K562 (cell line): ENCODE data around the gene B3GNT9. TPM values are rescaled to one million over a fixed set of nuclear protein-coding genes. Genes with fewer than 3 reads are reported as not detected.

Source experiments
- CBX5 ChIP-seq: IDR thresholded peaks from 2 replicates; pipeline ENCODE4 v1.6.1; 2014; ENCODE audit warnings: low read depth, borderline replicate concordance
- ESRRA ChIP-seq: fragments of 450-650 bp; IDR thresholded peaks from 2 replicates; pipeline ENCODE4 v1.6.1; 2014; ENCODE audit warnings: low read depth, mild to moderate bottlenecking, moderate library complexity, borderline replicate concordance
- FOXP1 ChIP-seq: sonication (generic); formaldehyde crosslinking; IDR thresholded peaks from 2 replicates; pipeline ENCODE4 v1.8.0; 2022; ENCODE audit warnings: mild to moderate bottlenecking, missing genetic modification reagents
- HOXB6 ChIP-seq: fragments of 250-450 bp; sonication (Bioruptor Pico); IDR thresholded peaks from 2 replicates; pipeline ENCODE4 v1.5.1; 2022; ENCODE audit warnings: mild to moderate bottlenecking, borderline replicate concordance
- MAFK ChIP-seq: IDR thresholded peaks from 2 replicates; pipeline ENCODE4 v1.6.1; 2011; ENCODE audit warnings: low read length, improper control_type of control experiment
- MIER1 ChIP-seq: fragments of 450-650 bp; IDR thresholded peaks from 2 replicates; pipeline ENCODE4 v1.6.1; 2016; ENCODE audit warnings: antibody characterized with exemption, mild to moderate bottlenecking, low read depth
- MXI1 ChIP-seq: IDR thresholded peaks from 2 replicates; pipeline ENCODE4 v1.6.1; 2011; ENCODE audit warnings: low read depth, mild to moderate bottlenecking, improper control_type of control experiment, low read length
- POU5F1 ChIP-seq: fragments of 150-350 bp; IDR thresholded peaks from 2 replicates; pipeline ENCODE4 v1.6.1; 2014; ENCODE audit warnings: borderline replicate concordance, low read length, low read depth, mild to moderate bottlenecking; ENCODE audit not compliant: partially characterized antibody
- RNF2 ChIP-seq: sonication (generic); IDR thresholded peaks from 2 replicates; pipeline ENCODE4 v1.6.1; 2016
- ZNF12 ChIP-seq: sonication (generic); formaldehyde crosslinking; IDR thresholded peaks from 2 replicates; pipeline ENCODE4 v1.4.0; 2020; ENCODE audit warnings: mild to moderate bottlenecking, missing genetic modification reagents
- polyA plus RNA-seq, 8 experiments: library from polyadenylated mRNA; depleted of rRNA in 4 of 8; stranded (reverse) in 5 of 8; unstranded in 3 of 8; fragments of >200 nt; fragmentation: Nextera tagmentation in 2 of 8; fragmentation: Illumina TruSeq in 1 of 8; extraction: Ambion mirVana in 2 of 8; extraction: Trizol in 1 of 8; gene quantifications; 2 replicates each; pipeline versions ENCODE4 v1.2.1 to v1.2.3, GENCODE V29; 2011 to 2014; ENCODE audit warnings: inconsistent platforms in 1 of 8, missing spikeins in 1 of 8
- total RNA-seq, 7 experiments: library from RNA; depleted of rRNA in 6 of 7; stranded (reverse); fragments of >200 nt in 6 of 7; fragmentation: Illumina TruSeq in 2 of 7; extraction: Trizol in 2 of 7; gene quantifications; 2 replicates each; pipeline versions ENCODE4 v1.2.1 to v1.2.3, GENCODE V29; 2011 to 2021; ENCODE audit warnings: low replicate concordance in 1 of 7
- TF ChIP-seq, protein P1 (sequence below), 2 experiments: fragments of 450-650 bp; conservative IDR thresholded peaks; 2 replicates each; pipeline ENCODE4 v1.6.1; 2017; ENCODE audit warnings: mild to moderate bottlenecking in 2 of 2, moderate library complexity in 2 of 2
- TF ChIP-seq, protein P2 (sequence below): fragments of 250-450 bp; sonication (Bioruptor Pico); IDR thresholded peaks from 2 replicates; pipeline ENCODE4 v1.9.0; 2021; ENCODE audit warnings: mild to moderate bottlenecking
- TF ChIP-seq, protein P3 (sequence below): sonication (generic); formaldehyde crosslinking; IDR thresholded peaks from 2 replicates; pipeline ENCODE4 v1.8.0; 2022; ENCODE audit warnings: mild to moderate bottlenecking, missing genetic modification reagents
- TF ChIP-seq, protein P4 (sequence below): conservative IDR thresholded peaks from 2 replicates; pipeline ENCODE4 v1.6.1; 2011; ENCODE audit warnings: low read depth, mild to moderate bottlenecking, low read length; ENCODE audit not compliant: control insufficient read depth
- TF ChIP-seq, protein P5 (sequence below), 2 experiments: IDR thresholded peaks; 2 replicates each; pipeline ENCODE4 v1.6.1; 2011; ENCODE audit warnings: borderline replicate concordance in 1 of 2, control low read depth in 1 of 2, low read depth in 1 of 2, low read length in 1 of 2, mild to moderate bottlenecking in 1 of 2, mixed read lengths in 1 of 2, moderate library complexity in 1 of 2; ENCODE audit not compliant: insufficient read depth in 1 of 2, insufficient read length in 1 of 2, poor library complexity in 1 of 2, severe bottlenecking in 1 of 2; ENCODE audit errors: extremely low read depth in 1 of 2
- TF ChIP-seq, protein P6 (sequence below): sonication (generic); formaldehyde crosslinking; IDR thresholded peaks from 2 replicates; pipeline ENCODE4 v1.9.0; 2022; ENCODE audit warnings: mild to moderate bottlenecking, missing genetic modification reagents

The B3GNT9 gene
- total and polyA plus RNA-seq, 9 of the 15 experiments (the other 6 are each of a cell fraction or from before 2014, with no cell fraction given) = 0.01 to 1.8 (median 1.1) TPM; not detected in 1

- TF ChIP-seq POU5F1 (no peak), MAFK (no peak), RNF2 (0 out of 2 replicates have a peak, but pooled peaks have one; percentile 21), ESRRA (peak; percentile 55; the same call in 1 of the 2 replicates), MXI1 (peak; percentile 86), MIER1 (peak; percentile 97), FOXP1 (CRISPR knock-in tag) (peak; percentile 90; the same call in 1 of the 2 replicates), HOXB6 (CRISPR knock-in tag) (no peak), ZNF12 (CRISPR knock-in tag) (peak; percentile 63; the same call in 1 of the 2 replicates), CBX5 (0 out of 2 replicates have a peak, but pooled peaks have one; percentile 39)
- TF ChIP-seq, protein P1, sequence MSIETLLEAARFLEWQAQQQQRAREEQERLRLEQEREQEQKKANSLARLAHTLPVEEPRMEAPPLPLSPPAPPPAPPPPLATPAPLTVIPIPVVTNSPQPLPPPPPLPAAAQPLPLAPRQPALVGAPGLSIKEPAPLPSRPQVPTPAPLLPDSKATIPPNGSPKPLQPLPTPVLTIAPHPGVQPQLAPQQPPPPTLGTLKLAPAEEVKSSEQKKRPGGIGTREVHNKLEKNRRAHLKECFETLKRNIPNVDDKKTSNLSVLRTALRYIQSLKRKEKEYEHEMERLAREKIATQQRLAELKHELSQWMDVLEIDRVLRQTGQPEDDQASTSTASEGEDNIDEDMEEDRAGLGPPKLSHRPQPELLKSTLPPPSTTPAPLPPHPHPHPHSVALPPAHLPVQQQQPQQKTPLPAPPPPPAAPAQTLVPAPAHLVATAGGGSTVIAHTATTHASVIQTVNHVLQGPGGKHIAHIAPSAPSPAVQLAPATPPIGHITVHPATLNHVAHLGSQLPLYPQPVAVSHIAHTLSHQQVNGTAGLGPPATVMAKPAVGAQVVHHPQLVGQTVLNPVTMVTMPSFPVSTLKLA (conservative IDR thresholded peaks at IDR 0.05) = peak; percentile 82 to 94
- TF ChIP-seq, protein P2, sequence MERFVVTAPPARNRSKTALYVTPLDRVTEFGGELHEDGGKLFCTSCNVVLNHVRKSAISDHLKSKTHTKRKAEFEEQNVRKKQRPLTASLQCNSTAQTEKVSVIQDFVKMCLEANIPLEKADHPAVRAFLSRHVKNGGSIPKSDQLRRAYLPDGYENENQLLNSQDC (CRISPR knock-in tag) = no peak
- TF ChIP-seq, protein P3, sequence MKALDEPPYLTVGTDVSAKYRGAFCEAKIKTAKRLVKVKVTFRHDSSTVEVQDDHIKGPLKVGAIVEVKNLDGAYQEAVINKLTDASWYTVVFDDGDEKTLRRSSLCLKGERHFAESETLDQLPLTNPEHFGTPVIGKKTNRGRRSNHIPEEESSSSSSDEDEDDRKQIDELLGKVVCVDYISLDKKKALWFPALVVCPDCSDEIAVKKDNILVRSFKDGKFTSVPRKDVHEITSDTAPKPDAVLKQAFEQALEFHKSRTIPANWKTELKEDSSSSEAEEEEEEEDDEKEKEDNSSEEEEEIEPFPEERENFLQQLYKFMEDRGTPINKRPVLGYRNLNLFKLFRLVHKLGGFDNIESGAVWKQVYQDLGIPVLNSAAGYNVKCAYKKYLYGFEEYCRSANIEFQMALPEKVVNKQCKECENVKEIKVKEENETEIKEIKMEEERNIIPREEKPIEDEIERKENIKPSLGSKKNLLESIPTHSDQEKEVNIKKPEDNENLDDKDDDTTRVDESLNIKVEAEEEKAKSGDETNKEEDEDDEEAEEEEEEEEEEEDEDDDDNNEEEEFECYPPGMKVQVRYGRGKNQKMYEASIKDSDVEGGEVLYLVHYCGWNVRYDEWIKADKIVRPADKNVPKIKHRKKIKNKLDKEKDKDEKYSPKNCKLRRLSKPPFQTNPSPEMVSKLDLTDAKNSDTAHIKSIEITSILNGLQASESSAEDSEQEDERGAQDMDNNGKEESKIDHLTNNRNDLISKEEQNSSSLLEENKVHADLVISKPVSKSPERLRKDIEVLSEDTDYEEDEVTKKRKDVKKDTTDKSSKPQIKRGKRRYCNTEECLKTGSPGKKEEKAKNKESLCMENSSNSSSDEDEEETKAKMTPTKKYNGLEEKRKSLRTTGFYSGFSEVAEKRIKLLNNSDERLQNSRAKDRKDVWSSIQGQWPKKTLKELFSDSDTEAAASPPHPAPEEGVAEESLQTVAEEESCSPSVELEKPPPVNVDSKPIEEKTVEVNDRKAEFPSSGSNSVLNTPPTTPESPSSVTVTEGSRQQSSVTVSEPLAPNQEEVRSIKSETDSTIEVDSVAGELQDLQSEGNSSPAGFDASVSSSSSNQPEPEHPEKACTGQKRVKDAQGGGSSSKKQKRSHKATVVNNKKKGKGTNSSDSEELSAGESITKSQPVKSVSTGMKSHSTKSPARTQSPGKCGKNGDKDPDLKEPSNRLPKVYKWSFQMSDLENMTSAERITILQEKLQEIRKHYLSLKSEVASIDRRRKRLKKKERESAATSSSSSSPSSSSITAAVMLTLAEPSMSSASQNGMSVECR (CRISPR knock-in tag) = peak; percentile 100
- TF ChIP-seq, protein P4, sequence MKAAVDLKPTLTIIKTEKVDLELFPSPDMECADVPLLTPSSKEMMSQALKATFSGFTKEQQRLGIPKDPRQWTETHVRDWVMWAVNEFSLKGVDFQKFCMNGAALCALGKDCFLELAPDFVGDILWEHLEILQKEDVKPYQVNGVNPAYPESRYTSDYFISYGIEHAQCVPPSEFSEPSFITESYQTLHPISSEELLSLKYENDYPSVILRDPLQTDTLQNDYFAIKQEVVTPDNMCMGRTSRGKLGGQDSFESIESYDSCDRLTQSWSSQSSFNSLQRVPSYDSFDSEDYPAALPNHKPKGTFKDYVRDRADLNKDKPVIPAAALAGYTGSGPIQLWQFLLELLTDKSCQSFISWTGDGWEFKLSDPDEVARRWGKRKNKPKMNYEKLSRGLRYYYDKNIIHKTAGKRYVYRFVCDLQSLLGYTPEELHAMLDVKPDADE = peak; percentile 58; the same call in 1 of the 2 replicates
- TF ChIP-seq, protein P5, sequence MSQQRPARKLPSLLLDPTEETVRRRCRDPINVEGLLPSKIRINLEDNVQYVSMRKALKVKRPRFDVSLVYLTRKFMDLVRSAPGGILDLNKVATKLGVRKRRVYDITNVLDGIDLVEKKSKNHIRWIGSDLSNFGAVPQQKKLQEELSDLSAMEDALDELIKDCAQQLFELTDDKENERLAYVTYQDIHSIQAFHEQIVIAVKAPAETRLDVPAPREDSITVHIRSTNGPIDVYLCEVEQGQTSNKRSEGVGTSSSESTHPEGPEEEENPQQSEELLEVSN (IDR thresholded peaks at IDR 0.05; ENCODE audit: borderline replicate concordance in 1 of 2, extremely low read depth in 1 of 2, insufficient read depth in 1 of 2, insufficient read length in 1 of 2, low read depth in 1 of 2, low read length in 1 of 2, poor library complexity in 1 of 2, severe bottlenecking in 1 of 2) = peak; percentile 16 to 18
- TF ChIP-seq, protein P6, sequence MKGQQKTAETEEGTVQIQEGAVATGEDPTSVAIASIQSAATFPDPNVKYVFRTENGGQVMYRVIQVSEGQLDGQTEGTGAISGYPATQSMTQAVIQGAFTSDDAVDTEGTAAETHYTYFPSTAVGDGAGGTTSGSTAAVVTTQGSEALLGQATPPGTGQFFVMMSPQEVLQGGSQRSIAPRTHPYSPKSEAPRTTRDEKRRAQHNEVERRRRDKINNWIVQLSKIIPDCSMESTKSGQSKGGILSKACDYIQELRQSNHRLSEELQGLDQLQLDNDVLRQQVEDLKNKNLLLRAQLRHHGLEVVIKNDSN (CRISPR knock-in tag) = peak; percentile 38; the same call in 1 of the 2 replicates
These were observed 34.3 kb upstream of the B3GNT9 start (continued) for GRCh38 chr16:67184995-67185650.
